ENCODE measurements around the gene PSMD1. TPM values are rescaled to one million over a fixed set of nuclear protein-coding genes. Genes with fewer than 3 reads are reported as not detected.
"Not testable (repeated sequence)": the region's sequence is repeated elsewhere in the genome, so short reads cannot be mapped to it uniquely, and the experiment has no call there.

Gene PSMD1
- total RNA-seq, 1 experiment from 2014 or later, result 133 TPM

DNA sequence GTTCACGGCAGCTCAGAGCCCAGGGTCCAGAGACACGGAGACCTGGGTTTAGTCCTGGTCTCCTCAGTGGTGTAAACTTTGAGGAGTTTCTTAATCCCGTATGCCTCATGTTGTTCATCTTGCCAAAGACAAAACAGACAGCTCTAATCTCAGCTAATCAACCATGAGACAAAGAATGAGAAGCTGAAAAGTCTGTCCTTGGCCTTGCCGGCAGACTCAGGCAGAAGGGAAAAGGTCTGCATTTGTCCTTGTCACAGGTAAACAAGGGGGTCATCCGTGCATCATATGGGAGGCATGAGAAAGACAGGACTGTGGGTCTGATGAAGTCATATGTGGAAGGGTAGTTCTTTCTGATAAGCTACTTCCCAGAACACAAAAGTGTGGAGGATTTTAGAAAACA lies 139.9 kb downstream of the PSMD1 start (continued):
- TF ChIP-seq, protein P1, sequence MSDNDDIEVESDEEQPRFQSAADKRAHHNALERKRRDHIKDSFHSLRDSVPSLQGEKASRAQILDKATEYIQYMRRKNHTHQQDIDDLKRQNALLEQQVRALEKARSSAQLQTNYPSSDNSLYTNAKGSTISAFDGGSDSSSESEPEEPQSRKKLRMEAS (IDR thresholded peaks at IDR 0.05), result no peak
- TF ChIP-seq CBX3 (IDR thresholded peaks at IDR 0.05; ENCODE audit: low read depth) (no peak), SRF (IDR thresholded peaks at IDR 0.05; ENCODE audit: low read depth) (no peak), RAD21 (IDR thresholded peaks at IDR 0.05; ENCODE audit: low read depth) (no peak), SP1 (IDR thresholded peaks at IDR 0.05; ENCODE audit: low read depth) (no peak), YY1 (IDR thresholded peaks at IDR 0.05; ENCODE audit: extremely low read depth, insufficient replicate concordance, low read depth, low read length) (no peak), ZFX (IDR thresholded peaks at IDR 0.05) (no peak), EZH2 (IDR thresholded peaks at IDR 0.05) (no peak)

DNA sequence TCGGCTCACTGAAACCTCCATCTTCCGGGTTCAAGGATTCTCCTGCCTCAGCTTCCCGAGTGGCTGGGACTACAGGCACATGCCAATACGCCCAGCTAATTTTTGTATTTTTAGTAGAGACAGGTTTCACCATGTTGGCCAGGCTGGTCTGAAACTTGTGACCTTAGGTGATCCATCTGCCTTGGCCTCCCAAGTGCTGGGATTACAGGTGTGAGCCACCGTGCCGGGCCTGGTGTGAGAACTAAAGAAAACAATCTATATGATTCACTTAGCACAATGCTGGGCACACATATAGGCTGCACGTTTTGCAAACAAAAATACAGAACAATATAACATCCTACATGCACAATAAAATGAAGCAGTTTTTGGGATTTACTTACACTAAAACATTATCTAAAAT lies 140.5 kb downstream of the PSMD1 start:
- DNase-seq (ENCODE audit: low read depth, low spot score); CTCF ChIA-PET; POLR2A ChIA-PET; H3K9me3 ChIP-seq (ENCODE audit: control insufficient read depth in 1 of 2, insufficient read depth in 1 of 2, low read depth in 1 of 2, low read length in 2 of 2); H3K27ac ChIP-seq (ENCODE audit: low read depth, low read length); ATAC-seq; H3K27me3 ChIP-seq (ENCODE audit: insufficient read depth, low read length); intact Hi-C loops (cut with micrococcal nuclease); H3K9me2 ChIP-seq (ENCODE audit: insufficient read depth); H3K36me3 ChIP-seq (ENCODE audit: control insufficient read depth in 1 of 2, insufficient read depth in 2 of 2, low read length in 2 of 2); RAD21 ChIA-PET (ENCODE audit: low non-redundant PET in 1 of 2, low total read pairs in 2 of 2, uncharacterized antibody in 2 of 2, unreplicated experiment in 2 of 2); H3K9ac ChIP-seq (ENCODE audit: low read length); H4K20me1 ChIP-seq (ENCODE audit: insufficient read depth); BruUV-seq (replicated peaks); H3K79me2 ChIP-seq (ENCODE audit: insufficient read depth, low read length); H2AFZ ChIP-seq (ENCODE audit: low read depth, low read length, poor library complexity, severe bottlenecking): not testable (repeated sequence)
- H3K4me1 ChIP-seq (ENCODE audit: control insufficient read depth in 1 of 2, insufficient read depth in 2 of 2, low read length in 2 of 2), result peaks cover 4 to 16% of the 10 kb centered on the region in 2 experiments; a peak in 2 of 4 replicates
- peak overlapping the region; percentile 84; the same call in 1 of the 2 replicates for H3K4me2 ChIP-seq (ENCODE audit: low read length)
- H3K4me3 ChIP-seq (replicated peaks in 1 of 2; ENCODE audit: low read depth in 1 of 2, low read length in 2 of 2), result peak overlapping the region in 1 of 2 experiments; percentile 81; a peak in 1 of 4 replicates

GRCh38 chr2:231197706-231198290 lies 141.1 kb downstream of the PSMD1 start:
- Histone ChIP-seq H3K4me3 (replicated peaks in 1 of 2; ENCODE audit: low read depth in 1 of 2, low read length in 2 of 2) (peak overlapping the region; percentile 81 to 86), H3K9ac (ENCODE audit: low read length) (peak overlapping the region; percentile 68), H3K9me2 (ENCODE audit: insufficient read depth) (no peaks in the 10 kb centered on the region), H2AFZ (ENCODE audit: low read depth, low read length, poor library complexity, severe bottlenecking) (peak overlapping the region; percentile 6), H3K27me3 (ENCODE audit: insufficient read depth, low read length) (no peaks in the 10 kb centered on the region), H3K79me2 (ENCODE audit: insufficient read depth, low read length) (no peaks in the 10 kb centered on the region), H3K36me3 (ENCODE audit: control insufficient read depth in 1 of 2, insufficient read depth in 2 of 2, low read length in 2 of 2) (no peaks in the 10 kb centered on the region), H4K20me1 (ENCODE audit: insufficient read depth) (no peaks in the 10 kb centered on the region), H3K27ac (ENCODE audit: low read depth, low read length) (peak overlapping the region; percentile 38), H3K4me2 (ENCODE audit: low read length) (peak overlapping the region; percentile 84), H3K4me1 (ENCODE audit: control insufficient read depth in 1 of 2, insufficient read depth in 2 of 2, low read length in 2 of 2) (peaks cover 4 to 16% of the 10 kb centered on the region in 2 experiments; a peak in 2 of 4 replicates), H3K9me3 (ENCODE audit: control insufficient read depth in 1 of 2, insufficient read depth in 1 of 2, low read depth in 1 of 2, low read length in 2 of 2) (no peaks in the 10 kb centered on the region)
- RAD21 ChIA-PET (ENCODE audit: low non-redundant PET in 1 of 2, low total read pairs in 2 of 2, uncharacterized antibody in 2 of 2, unreplicated experiment in 2 of 2), result no interaction called here
- TF ChIP-seq YY1 (IDR thresholded peaks at IDR 0.05; ENCODE audit: extremely low read depth, insufficient replicate concordance, low read depth, low read length), result no peak
- TF ChIP-seq POLR2A (IDR thresholded peaks at IDR 0.05; ENCODE audit: borderline replicate concordance, extremely low read depth, insufficient read depth, insufficient read length), result peak; percentile 9
- CTCF ChIA-PET, result interaction anchor here (1.2 kb wide), 1 partner anchor 254 kb away, joined by 3 read pairs; no protein-coding TSS in a partner anchor
- intact Hi-C loops (cut with micrococcal nuclease), result no loop called here
- no peak for ATAC-seq
- no peak for DNase-seq (ENCODE audit: low read depth, low spot score)
- TSS peak; percentile 95 for BruUV-seq (replicated peaks)
- POLR2A ChIA-PET, result no interaction called here
